ENCODE measurements around the gene GABBR1. TPM values are rescaled to one million over a fixed set of nuclear protein-coding genes. Genes with fewer than 3 reads are reported as not detected.

The GABBR1 gene
- total and polyA plus RNA-seq, 5 donors: 34.8 to 40.0 (median 36.8) TPM

DNA sequence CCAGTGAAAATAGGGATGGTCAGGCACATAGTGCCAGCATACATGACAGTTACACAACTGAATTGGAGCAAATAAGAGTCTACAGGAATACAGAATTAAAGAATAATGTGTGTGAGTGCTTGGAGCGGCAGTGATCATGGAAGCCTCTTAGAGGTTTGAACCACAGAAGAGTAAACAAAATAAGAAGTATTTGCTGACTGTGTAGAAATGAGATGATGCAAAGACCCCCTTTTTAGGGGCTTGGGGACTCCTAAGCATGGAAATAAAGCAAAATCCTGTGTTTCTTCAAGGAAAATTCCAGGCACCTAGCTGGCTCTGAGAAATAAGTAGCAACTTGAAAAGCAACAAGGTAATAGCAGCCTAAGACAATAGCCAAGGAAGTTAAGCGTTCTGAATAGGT lies 41.3 kb downstream of the GABBR1 start:
- no peak overlapping the region for H3K27ac ChIP-seq (ENCODE audit: low read length)
- no peak for ATAC-seq
- intact Hi-C loops (cut with DNase I): no loop called here
- no peak overlapping the region for H3K4me3 ChIP-seq (ENCODE audit: low read length)
- H3K4me1 ChIP-seq (ENCODE audit: control insufficient read depth, insufficient read depth, low read length): no peaks in the 10 kb centered on the region
- whole genome bisulfite sequencing: 73% methylated on average over 2 of the region's 2 CpGs
- peaks cover 4% of the 10 kb centered on the region for H3K27me3 ChIP-seq (ENCODE audit: control insufficient read depth, insufficient read depth)
- no peaks in the 10 kb centered on the region for H3K9me3 ChIP-seq (ENCODE audit: control insufficient read depth, low read length)
- DNase-seq: no peak

DNA sequence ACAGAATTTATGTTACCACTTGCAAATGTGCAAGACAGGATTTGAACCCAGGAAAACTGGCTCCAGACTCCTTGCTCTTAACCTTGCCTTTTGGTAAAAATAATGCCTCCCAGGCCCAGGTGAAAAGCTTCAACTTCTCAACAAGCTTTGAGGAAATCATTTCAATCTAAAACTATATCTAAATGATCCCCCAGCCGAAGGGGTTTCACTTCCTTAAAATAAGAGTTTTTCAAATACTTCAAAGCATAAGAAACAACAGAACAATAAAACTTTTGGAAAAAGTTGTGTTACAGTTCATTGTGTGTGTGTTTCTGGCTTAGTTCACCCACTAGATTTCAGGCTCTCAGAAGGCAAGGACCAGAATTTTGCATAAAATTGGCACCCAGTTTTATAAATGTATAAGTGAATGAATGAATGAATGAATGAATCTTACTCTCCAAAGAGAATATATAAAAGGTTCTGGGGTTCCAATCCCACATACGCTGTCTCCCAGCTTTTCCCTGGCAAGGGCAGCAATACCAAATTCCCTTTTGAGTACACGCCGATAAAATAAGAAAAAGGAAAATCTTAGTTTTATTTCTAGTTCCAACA lies 42.7 kb downstream of the GABBR1 start:
- intact Hi-C loops (cut with DNase I): no loop called here
- H3K27me3 ChIP-seq (ENCODE audit: control insufficient read depth, insufficient read depth): peaks cover 4% of the 10 kb centered on the region

DNA sequence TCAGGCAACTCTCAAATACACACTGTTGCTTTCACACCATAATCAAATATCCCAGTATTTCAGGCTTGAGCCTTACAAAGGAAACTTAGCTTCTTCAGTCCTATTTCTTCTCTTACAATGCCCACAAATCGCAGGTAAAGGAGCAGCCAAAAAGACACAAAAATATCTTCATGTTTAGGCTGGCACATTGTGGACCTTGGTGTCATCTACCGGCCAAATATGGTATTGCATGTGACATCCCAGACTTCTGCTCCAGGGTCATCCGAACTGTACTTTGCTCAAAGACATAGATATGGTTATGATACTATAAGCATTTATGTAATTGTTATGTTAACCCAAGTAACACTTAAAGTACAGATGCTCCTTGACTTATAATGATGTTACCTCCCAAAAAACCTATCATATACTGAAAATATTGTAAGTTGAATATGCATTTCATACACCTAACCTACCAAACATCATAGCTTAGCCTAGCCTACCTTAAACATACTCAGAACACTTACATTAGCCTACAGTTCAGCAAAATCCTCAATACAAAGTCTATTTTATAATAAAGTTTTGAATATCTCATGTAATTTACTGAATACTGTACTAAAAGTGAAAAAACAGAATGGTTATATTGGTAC lies 43.4 kb downstream of the GABBR1 start:
- intact Hi-C loops (cut with DNase I): loop anchor here (5.0 to 10.0 kb wide), 2 partner anchors 902 to 905 kb away; no protein-coding TSS in a partner anchor
- DNase-seq (no peak), ATAC-seq (peak; percentile 38 to 71)
- no peak overlapping the region for H3K4me3 ChIP-seq (ENCODE audit: low read length)
- H3K27me3 ChIP-seq (ENCODE audit: control insufficient read depth, insufficient read depth): peaks cover 4% of the 10 kb centered on the region
- H3K27ac ChIP-seq (ENCODE audit: low read length): no peak overlapping the region
- H3K9me3 ChIP-seq (ENCODE audit: control insufficient read depth, low read length): no peaks in the 10 kb centered on the region
- no peaks in the 10 kb centered on the region for H3K4me1 ChIP-seq (ENCODE audit: control insufficient read depth, insufficient read depth, low read length)
- 4% methylated on average over 3 of the region's 3 CpGs for WGBS

More for the DNA sequence above, 42.7 kb downstream of the GABBR1 start:
- ATAC-seq (no peak), DNase-seq (no peak)
- Histone ChIP-seq H3K27ac (ENCODE audit: low read length) (no peak overlapping the region), H3K9me3 (ENCODE audit: control insufficient read depth, low read length) (no peaks in the 10 kb centered on the region), H3K4me3 (ENCODE audit: low read length) (no peak overlapping the region), H3K4me1 (ENCODE audit: control insufficient read depth, insufficient read depth, low read length) (no peaks in the 10 kb centered on the region)
- 84% methylated on average over 4 of the region's 4 CpGs for WGBS

DNA sequence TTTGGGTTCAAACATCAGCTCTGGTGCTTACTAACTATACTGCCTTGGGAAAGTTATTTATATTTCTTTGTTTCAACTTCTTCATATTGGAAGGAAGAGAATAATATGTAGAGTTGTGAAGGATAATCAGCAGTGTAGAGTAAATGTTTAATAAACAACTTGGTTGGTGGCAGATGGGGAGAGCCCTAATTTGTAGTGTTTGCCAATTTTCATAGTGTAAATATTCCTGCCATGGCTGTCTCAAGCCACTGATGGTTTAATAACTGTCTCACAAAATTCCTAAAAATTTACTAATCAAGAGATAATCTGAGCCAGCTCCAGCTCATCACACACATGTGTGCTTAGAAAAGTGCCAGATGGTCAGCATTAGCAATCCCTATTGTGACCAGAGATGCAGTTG lies 48.2 kb downstream of the GABBR1 start, which contains the start of gene OR2H2:
Gene OR2H2, plus strand, starts transcription at position 301 of the 400 bp plus-strand sequence. CDS start 2,824 bp downstream, outside the sequence.
- Histone ChIP-seq H3K4me3 (ENCODE audit: low read length) (no peak within 1 kb of the TSS), H3K27ac (ENCODE audit: low read length) (no peak within 1 kb of the TSS), H3K9me3 (ENCODE audit: control insufficient read depth, low read length) (no peaks in the 10 kb centered on the region), H3K27me3 (ENCODE audit: control insufficient read depth, insufficient read depth) (peaks cover 3% of the 10 kb centered on the region), H3K4me1 (ENCODE audit: control insufficient read depth, insufficient read depth, low read length) (no peaks in the 10 kb centered on the region)
- DNase-seq: no peak
- intact Hi-C loops (cut with DNase I): loop anchor here (5.0 to 10.0 kb wide), 2 partner anchors 898 to 900 kb away; no protein-coding TSS in a partner anchor
- ATAC-seq: no peak

DNA sequence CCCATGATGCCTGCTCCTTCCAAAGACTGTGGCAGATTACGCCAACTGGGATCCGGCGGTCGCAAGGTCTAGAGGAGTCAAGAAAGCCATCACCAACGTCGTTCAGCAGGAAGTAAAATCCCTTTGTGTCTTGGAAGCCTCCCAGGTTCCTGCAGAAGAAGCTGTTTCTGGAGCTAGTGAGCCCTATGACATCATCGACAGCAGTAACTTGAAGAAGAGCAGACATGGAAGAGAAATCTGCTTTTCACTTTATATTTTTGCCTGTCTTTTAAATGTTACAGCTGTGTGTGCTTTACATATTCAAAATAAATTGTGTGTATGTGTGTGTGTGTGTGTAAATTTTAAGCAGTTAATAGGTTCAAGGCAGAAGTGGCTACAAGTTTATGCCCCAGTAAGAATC lies 55.4 kb downstream of the GABBR1 start:
- intact Hi-C loops (cut with DNase I): no loop called here
- ATAC-seq: no peak
- DNase-seq: no peak
- H3K4me1 ChIP-seq (ENCODE audit: control insufficient read depth, insufficient read depth, low read length): no peaks in the 10 kb centered on the region
- WGBS: 54% methylated on average over 7 of the region's 7 CpGs
- no peak overlapping the region for H3K4me3 ChIP-seq (ENCODE audit: low read length)
- no peak overlapping the region for H3K27ac ChIP-seq (ENCODE audit: low read length)
- H3K9me3 ChIP-seq (ENCODE audit: control insufficient read depth, low read length): no peaks in the 10 kb centered on the region
- peaks cover 3% of the 10 kb centered on the region for H3K27me3 ChIP-seq (ENCODE audit: control insufficient read depth, insufficient read depth)

DNA sequence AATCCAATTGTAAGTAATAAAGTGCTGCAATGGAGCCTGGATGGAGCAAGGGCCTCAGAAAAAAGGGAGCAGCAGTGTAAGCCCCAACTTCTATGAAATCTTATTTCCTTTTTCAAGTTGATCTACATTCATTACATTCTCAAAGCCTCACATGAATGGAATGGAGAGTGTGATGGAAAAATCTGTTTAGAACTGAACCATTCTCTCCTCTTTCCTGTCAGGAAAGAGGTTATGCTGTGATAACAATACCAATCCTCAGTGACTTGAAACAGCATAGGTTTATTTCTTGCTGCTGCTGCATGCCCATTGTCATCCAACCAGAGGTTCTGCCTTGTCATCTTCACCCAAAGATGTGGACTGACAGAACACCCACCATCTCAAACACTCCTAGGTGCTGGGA lies 56.9 kb downstream of the GABBR1 start:
- H3K27me3 ChIP-seq (ENCODE audit: control insufficient read depth, insufficient read depth): peaks cover 3% of the 10 kb centered on the region
- ATAC-seq: no peak
- no peak for DNase-seq
- intact Hi-C loops (cut with DNase I): no loop called here
- H3K9me3 ChIP-seq (ENCODE audit: control insufficient read depth, low read length): no peaks in the 10 kb centered on the region
- H3K4me3 ChIP-seq (ENCODE audit: low read length): no peak overlapping the region
- no peaks in the 10 kb centered on the region for H3K4me1 ChIP-seq (ENCODE audit: control insufficient read depth, insufficient read depth, low read length)
- no peak overlapping the region for H3K27ac ChIP-seq (ENCODE audit: low read length)

DNA sequence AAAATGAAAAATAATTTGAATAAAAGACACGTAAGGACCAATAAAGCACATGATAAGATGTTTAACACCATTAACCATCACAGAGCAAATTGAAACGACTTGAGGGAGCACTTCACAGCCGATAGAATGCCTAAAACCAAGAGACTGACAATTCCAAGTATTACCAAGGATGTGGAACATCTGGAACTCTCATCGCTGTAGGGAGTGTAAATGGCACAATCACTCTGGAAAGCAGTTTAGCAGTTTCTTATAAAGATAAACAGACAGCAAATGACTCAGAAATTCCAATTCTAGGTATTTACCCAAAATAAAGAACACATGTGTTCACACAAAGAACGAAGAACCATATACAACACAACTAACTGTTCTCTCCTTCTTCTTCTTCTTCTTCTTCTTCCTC lies 65.0 kb downstream of the GABBR1 start:
- intact Hi-C loops (cut with DNase I): no loop called here
- no peaks in the 10 kb centered on the region for H3K27me3 ChIP-seq (ENCODE audit: control insufficient read depth, insufficient read depth)

DNA sequence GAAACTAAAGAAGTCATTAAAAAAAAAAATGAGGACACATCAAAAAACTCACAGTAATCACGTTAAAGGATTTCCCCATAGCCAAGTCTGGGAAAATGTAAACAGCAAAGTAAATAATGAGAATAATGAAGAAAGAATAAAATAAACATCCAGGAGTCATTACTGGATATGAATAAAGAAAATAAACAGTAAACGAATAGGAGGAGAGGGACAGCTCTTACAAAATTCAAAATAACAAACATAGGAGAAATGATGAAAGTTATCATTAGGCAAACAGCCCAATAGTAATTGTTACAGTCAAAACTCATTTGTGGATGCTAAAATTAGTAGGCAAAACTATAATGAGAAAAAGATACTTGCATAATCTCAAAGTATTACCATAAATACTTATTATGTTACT lies 65.4 kb downstream of the GABBR1 start:
- H3K4me3 ChIP-seq (ENCODE audit: low read length): no peak overlapping the region
- no peaks in the 10 kb centered on the region for H3K9me3 ChIP-seq (ENCODE audit: control insufficient read depth, low read length)
- DNase-seq (no peak), ATAC-seq (no peak)
- no peaks in the 10 kb centered on the region for H3K4me1 ChIP-seq (ENCODE audit: control insufficient read depth, insufficient read depth, low read length)
- WGBS: 53% methylated on average over 2 of the region's 2 CpGs
- intact Hi-C loops (cut with DNase I): no loop called here
- no peaks in the 10 kb centered on the region for H3K27me3 ChIP-seq (ENCODE audit: control insufficient read depth, insufficient read depth)
- no peak overlapping the region for H3K27ac ChIP-seq (ENCODE audit: low read length)

More for the DNA sequence above, 65.0 kb downstream of the GABBR1 start:
- no peak overlapping the region for H3K4me3 ChIP-seq (ENCODE audit: low read length)
- DNase-seq: no peak
- H3K27ac ChIP-seq (ENCODE audit: low read length): no peak overlapping the region
- no peaks in the 10 kb centered on the region for H3K4me1 ChIP-seq (ENCODE audit: control insufficient read depth, insufficient read depth, low read length)
- WGBS: 58% methylated on average over 5 of the region's 5 CpGs
- no peak for ATAC-seq
- H3K9me3 ChIP-seq (ENCODE audit: control insufficient read depth, low read length): no peaks in the 10 kb centered on the region

DNA sequence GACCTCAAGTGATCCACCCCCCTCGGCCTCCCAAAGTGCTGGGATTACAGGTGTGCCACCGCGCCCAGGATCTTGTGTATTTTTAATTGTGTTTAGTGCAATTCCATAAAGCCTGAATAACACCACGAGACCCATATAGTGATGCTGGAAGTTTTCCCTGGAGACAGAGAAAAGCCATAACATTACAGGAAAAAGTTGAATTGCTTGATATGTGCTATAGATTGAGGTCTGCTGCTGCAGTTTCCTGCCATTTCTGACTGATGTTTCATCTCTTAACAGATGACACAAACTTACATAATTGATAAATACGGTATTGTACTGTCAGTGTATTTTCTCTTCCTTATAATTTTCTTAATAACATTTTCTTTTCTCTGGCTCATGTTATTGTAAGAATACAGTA lies 66.1 kb downstream of the GABBR1 start:
- intact Hi-C loops (cut with DNase I): no loop called here
- Histone ChIP-seq H3K27me3 (ENCODE audit: control insufficient read depth, insufficient read depth) (no peaks in the 10 kb centered on the region), H3K4me1 (ENCODE audit: control insufficient read depth, insufficient read depth, low read length) (no peaks in the 10 kb centered on the region), H3K27ac (ENCODE audit: low read length) (no peak overlapping the region), H3K4me3 (ENCODE audit: low read length) (no peak overlapping the region), H3K9me3 (ENCODE audit: control insufficient read depth, low read length) (no peaks in the 10 kb centered on the region)
- ATAC-seq: no peak
- 71% methylated on average over 5 of the region's 5 CpGs for WGBS
- DNase-seq: no peak

DNA sequence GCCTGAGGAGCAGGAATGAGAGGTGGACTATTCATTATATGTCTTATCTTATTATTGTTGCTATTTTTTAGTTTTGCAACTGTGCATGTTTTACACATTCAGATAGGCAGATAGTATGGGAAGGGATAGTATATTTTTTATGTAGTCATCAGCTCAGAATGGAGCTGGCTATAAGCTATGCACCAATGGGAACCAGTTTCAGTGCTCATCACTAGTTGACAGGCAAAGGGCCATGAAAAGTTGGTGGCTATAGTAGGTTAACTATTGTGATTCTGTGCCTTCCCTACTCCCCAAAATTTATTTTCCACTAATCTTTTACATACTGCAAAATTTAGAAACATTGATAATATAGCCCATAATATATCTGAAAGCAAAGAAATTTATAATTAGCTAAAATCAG lies 68.1 kb downstream of the GABBR1 start:
- ATAC-seq (no peak), DNase-seq (no peak)
- no peaks in the 10 kb centered on the region for H3K27me3 ChIP-seq (ENCODE audit: control insufficient read depth, insufficient read depth)
- H3K4me1 ChIP-seq (ENCODE audit: control insufficient read depth, insufficient read depth, low read length): no peaks in the 10 kb centered on the region
- intact Hi-C loops (cut with DNase I): no loop called here
- no peak overlapping the region for H3K27ac ChIP-seq (ENCODE audit: low read length)
- H3K4me3 ChIP-seq (ENCODE audit: low read length): no peak overlapping the region
- H3K9me3 ChIP-seq (ENCODE audit: control insufficient read depth, low read length): no peaks in the 10 kb centered on the region

DNA sequence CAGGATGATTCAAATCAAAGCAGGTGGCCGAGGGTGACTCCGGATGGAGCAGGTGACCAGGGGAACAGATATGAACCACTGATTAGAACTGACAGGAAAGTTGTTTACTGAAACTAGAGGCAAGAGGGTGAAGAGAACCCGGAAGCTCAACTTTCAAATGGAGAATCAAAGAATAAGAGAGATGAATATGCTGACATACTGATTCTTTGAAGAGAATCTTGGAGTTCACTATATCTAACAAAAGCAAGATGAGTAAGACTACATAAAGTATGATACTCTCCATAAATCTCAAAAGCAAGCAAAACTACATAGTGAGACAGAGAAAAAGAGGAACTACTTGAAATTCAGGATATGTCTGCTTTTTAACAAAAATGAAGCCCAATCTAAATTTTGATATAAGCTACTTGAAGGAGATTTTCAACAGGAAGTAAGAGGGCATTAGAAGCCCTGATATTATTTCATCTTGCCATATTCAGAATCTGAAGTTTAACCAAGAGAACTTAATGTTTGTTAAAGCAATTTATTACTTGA lies 69.5 kb downstream of the GABBR1 start:
- ATAC-seq: no peak
- 61% methylated on average over 3 of the region's 3 CpGs for WGBS
- intact Hi-C loops (cut with DNase I): no loop called here
- Histone ChIP-seq H3K9me3 (ENCODE audit: control insufficient read depth, low read length) (no peaks in the 10 kb centered on the region), H3K27me3 (ENCODE audit: control insufficient read depth, insufficient read depth) (no peaks in the 10 kb centered on the region), H3K27ac (ENCODE audit: low read length) (no peak overlapping the region), H3K4me1 (ENCODE audit: control insufficient read depth, insufficient read depth, low read length) (no peaks in the 10 kb centered on the region), H3K4me3 (ENCODE audit: low read length) (no peak overlapping the region)
- no peak for DNase-seq

All from right cardiac atrium (tissue), 5 donors.